ENCODE data around the gene POP4.

DNA sequence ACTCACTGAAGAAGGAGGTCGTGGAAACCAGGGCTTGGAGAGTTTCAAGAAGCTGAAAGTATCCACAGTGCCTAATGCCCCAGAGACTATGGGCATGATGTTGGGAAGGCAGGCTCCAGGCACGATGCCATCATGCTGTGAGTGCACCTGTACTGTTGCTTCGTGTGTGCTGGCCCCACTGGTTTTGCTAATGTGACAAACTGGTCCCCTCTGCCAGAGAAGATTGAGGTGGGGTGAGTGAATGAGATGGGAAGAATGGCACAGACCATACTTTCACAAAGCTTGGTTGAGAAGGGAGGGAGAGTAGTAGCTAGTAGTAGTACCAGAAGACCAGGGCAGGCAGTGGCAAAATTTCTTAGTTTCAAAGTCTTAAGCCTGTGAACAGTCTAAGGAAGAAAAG is 19.0 kb upstream of the POP4 start:
- TF ChIP-seq CTCF (conservative IDR thresholded peaks at IDR 0.05) (no peak), ZFX (IDR thresholded peaks at IDR 0.05) (no peak)
